Erythroblast (primary cell): ENCODE data around the gene YIPF3.
A peak's percentile ranks its signal among the peaks of the same experiment; 100 is the strongest.

Experiments used
- DNase-seq, 2 experiments: peaks; one replicate each; lab custom pipeline; 2025; lab: John Stamatoyannopoulos, UW
- GATA1 ChIP-seq: IDR thresholded peaks from 2 replicates; pipeline ENCODE4 v1.6.1; 2011; ENCODE audit warnings: low read depth, mild to moderate bottlenecking, control low read depth, low read length, moderate library complexity
- POLR2A ChIP-seq: IDR thresholded peaks from 2 replicates; pipeline ENCODE4 v1.6.1; 2011; ENCODE audit warnings: mild to moderate bottlenecking, low read length

Gene YIPF3

DNA sequence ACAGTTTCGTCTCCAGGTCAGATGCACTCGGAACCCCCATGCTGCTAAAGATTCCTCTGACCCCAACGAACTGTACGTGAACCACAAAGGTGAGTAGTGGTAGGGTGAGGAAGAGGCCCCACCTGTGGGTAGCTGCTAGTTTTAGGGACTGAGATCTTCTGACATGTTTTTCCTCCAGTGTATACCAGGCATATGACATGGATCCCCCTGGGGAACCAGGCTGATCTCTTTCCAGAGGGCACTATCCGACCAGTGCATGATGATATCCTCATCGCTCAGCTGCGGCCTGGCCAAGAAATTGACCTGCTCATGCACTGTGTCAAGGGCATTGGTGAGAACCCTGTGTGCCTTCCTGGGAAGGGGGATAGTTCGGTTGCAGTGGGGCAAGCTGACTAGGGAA is 3.4 kb upstream of the YIPF3 start:
- no peak for TF ChIP-seq GATA1
- TF ChIP-seq POLR2A: no peak
- no peak for DNase-seq

DNA sequence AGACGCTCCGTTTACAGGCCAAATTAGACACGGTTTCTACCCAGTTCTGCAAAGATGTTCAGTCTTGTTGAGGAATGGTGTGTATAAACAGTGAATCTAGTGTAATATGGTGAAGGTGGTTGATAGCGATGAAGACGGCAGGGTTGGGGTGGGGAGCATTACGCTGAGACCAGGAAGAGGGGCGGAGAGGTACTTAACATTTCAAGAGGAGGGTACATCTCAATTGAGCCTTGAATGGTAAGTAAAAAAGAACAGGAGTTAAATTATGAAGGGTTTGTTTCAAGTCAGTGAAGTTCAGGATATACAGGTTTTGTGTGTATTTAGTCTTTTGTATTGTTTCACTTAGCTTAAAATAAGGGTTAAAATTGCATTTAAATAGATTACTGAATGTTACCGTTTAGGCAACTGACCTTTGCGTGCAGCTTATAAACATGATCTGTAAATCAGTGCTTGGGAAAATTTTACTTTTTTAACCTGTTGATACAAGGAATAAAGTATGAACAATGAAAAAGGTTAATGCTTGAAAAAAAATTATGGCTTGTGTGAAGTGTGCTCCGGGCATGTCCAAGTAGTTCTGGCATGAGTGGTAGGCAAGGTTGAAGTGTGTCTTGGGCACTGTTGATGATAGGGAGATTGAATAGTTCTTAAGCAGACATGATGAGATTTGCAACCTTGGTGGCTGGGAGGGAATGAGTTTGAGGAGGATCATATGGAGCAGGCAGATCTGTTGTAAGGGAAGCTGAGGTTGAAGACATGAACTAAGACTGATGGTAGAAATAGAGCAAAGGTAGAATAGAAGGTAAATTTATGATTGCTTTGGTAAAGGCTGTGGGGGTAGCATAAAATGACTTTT is 1.0 kb upstream of the YIPF3 start:
- TF ChIP-seq GATA1: no peak
- no peak for TF ChIP-seq POLR2A
- peak; percentile 55 to 63 for DNase-seq

DNA sequence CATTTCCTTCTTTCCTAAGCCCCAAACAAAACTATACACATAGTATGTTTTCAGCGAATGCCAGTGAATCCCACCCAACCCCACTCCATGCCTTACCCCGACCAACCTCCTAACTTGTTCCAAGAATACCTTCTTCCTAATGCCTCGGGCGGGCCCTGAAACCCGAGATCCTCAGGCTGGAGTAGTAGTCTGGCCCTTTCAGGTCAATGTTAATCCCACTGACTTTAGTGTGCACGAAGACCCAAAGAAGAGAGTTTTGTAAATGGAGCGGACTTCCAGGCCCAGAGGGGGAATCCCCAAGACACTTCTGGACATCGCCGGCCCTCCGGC is 394 bp downstream of the YIPF3 start:
- no peak for TF ChIP-seq POLR2A
- TF ChIP-seq GATA1: no peak
- DNase-seq: no peak

DNA sequence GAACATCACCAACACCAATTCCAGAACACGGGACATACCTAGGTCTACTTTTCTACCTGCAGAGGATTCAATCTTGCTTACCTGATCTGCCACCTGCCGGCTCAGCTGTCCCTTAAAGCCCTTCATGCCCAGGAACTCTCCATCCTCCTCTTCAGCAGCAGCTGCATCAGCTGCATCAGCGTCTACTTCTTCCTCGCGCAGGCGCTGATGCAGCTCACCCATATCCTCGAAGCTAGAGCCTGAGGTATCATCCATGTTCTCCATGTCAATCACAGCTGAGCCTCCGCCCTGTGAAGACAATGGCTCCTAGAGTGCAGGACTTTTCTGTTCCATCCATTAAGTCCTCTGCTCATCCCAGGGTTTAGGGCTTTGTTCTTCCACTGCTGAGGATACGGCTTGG is 918 bp downstream of the YIPF3 start:
- DNase-seq: no peak
- no peak for TF ChIP-seq POLR2A
- TF ChIP-seq GATA1: no peak

DNA sequence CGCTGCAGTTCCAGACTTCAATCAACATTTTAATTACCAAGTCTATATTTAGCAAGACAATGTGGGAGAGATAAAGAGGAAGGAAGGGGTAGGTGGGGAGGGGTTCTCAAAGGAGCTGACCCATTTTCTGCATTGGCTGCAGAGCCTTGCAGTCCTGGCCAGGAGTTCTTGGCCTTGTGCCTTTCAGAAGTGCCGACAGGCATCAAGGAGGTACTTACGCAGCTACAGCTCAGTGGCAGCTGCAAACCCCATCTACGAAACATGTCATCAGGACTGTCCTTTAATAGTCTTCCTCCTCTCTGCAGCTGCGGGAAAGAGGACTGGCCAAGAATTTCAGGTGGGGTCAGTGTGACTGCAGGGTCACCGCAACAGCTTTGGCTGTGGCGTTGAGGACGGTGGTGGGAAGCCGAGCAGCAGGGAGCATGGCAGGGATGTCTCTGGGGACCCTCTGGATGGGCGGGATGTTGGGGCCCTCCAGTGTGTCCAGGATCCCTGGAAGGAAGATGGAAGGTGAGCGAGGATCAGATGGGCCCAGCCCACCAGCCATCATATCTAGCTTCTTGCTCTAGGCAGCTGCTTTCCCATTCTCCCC is 4.8 kb downstream of the YIPF3 start:
- no peak for DNase-seq
- TF ChIP-seq GATA1 (no peak), POLR2A (no peak)

DNA sequence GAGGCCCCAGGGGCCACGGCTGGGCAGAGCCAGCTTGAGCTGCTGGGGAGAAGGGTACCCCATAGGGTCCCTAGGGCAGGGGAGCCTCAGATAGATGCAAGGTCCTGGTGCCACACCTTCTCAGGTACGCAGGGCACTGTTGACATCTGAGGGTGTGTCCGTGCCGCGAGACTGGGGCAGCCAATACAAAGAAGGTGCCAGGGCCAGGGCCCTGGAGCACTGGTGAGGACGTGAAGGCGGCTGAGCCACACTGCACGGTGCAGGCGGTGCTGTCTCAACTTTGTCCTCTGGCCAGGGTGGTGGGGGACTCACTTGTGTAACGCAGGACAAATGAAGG is 5.9 kb downstream of the YIPF3 start:
- DNase-seq: no peak
- no peak for TF ChIP-seq POLR2A
- TF ChIP-seq GATA1: no peak

DNA sequence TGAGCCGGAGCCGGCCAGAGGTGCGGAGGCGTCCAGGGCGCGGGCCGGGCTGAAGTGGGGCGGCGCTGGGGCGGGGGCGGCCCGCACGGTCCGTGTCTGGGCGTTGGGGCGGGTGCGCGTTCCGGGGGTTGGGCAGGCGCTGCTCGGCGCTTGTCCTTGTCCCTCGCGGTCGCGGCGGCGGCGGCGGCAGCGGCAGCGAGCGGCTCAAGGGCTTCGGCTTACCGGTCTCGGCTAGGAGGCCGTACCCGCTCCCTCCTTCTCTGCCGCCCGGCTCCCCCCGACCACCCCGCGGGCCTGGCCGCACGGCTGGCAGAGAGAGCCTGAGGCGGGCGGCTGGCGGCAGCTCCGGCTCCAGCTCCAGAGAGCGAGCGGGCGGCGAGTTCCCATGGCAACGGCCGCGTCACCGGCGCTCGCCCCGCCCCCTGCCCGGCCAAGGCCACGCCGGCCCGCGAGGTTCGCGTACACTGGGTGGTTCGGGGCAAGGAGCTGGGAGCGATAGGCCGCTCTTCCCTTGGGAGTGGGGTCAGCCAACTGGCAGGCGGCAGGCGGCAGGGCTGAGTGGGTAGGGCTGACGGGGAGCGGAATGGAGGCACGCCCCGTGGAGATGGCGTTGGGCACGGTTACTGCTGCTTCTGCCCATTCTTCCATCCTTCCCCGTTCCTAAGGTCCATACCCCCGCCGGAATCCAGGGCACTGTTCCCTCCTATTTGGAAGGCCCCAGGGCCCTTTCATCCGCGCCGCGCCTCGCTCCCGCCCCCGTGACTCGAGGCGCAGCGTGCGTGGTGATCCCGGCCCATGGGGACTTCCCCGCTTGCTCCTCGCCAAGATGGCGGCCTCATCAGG is 6.5 kb downstream of the YIPF3 start, which contains the start of gene LRRC73:
Gene LRRC73, minus strand, starts transcription at position 363 of the 843 bp plus-strand sequence. CDS start 561 bp downstream, outside the sequence.
- TF ChIP-seq POLR2A: peak; percentile 48
- TF ChIP-seq GATA1: no peak
- peak; percentile 82 to 92 for DNase-seq

DNA sequence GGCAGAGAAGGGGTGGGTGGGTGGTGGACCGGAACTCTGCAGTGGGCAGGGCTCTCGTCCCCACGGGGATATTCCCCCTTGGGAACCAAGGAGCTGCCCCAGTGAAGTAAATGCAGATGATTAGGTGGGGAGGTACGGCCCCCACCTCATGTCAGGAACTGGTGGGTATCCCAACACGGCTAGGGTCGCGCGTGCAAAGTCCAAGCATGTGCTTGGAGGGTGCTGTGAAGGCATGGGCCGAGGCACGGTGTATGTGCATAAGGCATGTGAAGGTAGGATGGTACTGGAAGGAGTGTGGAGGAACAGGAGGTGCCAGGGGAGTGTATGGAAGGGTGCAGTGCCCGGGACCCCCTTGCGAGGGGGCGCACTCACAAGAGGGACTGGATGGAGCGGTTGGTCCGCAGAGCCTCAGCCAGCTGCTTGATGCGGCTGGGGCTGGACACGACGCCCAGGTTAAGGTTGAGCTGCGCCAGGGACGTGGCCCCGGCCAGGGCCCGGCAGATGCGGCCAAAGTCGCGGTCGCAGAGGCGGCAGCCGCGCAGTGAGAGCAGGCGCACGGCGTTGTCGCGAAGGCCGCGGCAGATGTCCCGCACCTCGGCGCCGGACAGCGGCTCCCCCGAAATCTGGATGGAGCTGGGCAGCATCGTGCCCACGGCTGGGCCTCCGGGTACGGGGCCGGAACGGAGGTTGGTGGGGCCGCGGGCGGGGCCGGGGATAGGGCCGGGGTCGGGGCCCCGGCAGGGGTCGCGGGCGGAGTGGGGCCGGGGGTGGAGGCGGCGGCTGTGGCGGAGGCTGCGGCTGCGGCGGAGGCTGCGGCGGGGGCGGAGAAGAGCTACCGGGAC is 7.4 kb downstream of the YIPF3 start:
- no peak for TF ChIP-seq POLR2A
- no peak for TF ChIP-seq GATA1
- DNase-seq: peak; percentile 40 to 41

DNA sequence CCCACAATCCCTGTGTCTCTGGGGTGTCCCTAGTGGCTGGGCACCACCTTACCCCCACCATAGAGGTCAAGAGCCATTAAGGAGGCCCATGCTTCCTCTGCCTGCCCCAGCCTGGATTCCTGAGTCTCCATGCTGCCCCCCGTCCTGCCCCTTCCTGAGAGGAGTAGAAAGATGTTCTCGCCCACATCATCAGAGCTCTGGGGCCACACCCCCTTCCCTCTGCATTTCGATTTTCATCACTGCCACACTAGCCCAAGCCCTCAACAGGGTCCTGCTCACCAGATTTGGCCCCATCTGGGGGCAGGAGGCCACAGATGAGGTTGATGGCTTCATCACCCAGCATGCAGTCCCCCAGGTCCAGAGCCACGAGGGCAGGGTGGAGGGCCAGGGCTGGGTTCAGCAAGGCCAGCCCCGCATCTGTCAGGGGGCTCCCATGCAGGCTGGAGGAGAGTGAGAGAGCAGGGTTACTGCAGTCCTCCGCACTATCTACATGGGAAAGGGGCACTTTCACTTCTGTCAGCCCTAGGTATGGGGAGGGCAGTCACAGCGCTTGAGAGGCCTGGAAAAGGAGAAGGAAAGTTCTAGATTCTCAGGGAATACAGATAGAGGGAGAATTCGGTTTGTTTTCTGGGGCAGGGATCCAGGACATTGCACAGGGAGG is 8.1 kb downstream of the YIPF3 start:
- no peak for DNase-seq
- no peak for TF ChIP-seq POLR2A
- no peak for TF ChIP-seq GATA1

DNA sequence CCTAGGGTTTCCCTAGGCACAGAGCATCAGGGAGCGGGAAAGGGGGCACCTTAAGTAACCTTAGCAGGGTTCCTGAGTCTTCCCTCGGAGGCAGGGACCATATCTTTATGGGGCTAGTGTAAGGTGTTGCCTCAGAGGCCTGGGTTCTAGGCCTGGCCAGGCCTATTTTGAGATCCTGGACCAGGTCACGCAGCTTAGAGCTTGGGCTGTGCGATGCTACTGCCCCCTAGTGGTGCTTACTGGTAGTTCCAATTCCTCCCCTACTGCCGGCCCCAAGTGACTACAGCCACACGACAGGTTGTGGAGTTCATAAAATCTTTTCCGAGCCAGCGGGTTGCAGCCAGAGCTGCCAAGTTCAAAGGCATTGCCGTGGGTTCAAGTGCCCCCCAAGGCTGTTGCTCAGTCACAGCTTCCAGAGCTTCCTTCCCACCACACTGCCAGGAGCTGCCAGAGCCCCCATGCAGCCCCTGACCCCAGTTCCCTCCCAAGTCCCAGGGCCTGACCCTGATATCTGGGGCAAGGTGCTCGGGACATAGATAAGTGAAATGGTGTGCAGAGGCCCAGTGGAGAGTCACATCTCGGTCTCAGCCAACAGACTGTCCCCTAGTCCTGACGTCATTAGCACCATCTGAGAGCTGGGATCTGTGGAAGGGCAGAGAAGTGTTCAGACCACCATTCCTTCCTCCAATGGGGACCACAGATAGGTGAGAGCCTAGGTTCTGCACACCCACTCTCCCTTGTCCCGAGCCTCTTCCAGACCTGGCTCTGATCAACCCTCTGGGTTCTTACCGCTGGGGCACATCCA is 9.9 kb downstream of the YIPF3 start:
- peak; percentile 86 to 93 for DNase-seq
- TF ChIP-seq GATA1 (no peak), POLR2A (no peak)

DNA sequence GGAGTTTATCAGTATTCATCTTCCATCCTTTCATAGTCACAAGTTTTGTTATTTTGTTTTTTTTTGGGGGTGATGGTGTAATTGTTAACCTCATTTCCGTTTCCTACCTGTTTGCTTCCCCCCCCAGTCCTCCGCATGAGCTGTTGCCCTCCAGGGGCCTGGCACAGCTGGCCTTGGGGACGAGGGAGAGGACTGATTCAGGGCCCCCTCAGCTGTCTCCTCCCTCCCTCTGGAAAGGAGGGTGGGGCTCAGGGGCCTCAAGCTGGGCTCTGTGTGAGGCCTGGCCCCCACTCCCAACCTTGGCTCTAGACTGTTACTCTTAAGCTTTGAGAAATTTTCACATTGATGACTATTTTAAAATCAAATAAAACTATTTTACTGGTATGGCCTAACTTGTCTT is 10.6 kb downstream of the YIPF3 start:
- no peak for DNase-seq
- TF ChIP-seq GATA1: no peak
- TF ChIP-seq POLR2A: no peak

DNA sequence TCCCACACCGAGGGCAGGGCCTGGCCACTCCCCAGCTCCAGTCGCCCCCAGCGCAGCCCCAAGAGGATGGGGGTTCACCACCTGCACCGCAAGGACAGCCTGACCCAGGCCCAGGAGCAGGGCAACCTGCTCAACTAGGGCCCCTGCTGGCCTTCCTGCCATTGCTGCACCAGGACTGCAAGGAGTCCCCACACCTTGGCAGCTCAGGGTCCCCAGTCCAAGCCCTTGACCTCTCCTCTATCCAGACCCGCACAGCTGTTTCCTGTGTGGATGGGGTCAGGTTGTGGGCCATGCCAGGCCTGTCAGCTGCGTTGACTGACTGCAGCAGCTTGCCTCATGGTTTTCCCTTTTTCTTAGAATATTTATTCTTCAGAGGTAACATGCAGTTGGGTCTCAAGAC is 11.0 kb downstream of the YIPF3 start:
- TF ChIP-seq POLR2A (no peak), GATA1 (no peak)
- no peak for DNase-seq
